AG04450 (cell line): Measurements from ENCODE around the gene DRD4. TPM values are rescaled to one million over a fixed set of nuclear protein-coding genes. Genes with fewer than 3 reads are reported as not detected.

Experiments
- CTCF ChIA-PET: fragments of 300-600, 350-600 bp; formaldehyde crosslinking; extraction: SDS; loops from one replicate; lab custom pipeline; 2022; ENCODE audit warnings: antibody characterized with exemption, inconsistent platforms; lab: Charles Lee
- POLR2A ChIA-PET: fragments of 350-600 bp; formaldehyde crosslinking; extraction: SDS; loops from one replicate; lab custom pipeline; 2021; ENCODE audit warnings: antibody characterized with exemption, inconsistent platforms; lab: Yijun Ruan, JAX
- DNase-seq: peaks from one replicate; pipeline ENCODE4 v3.0.0-alpha.2; 2011; ENCODE audit warnings: low read depth, low spot score
- H3K27ac ChIP-seq: one replicate; pipeline ENCODE4 v1.5.1; 2012; ENCODE audit warnings: low read depth, low read length, control low read depth
- H3K27me3 ChIP-seq: one replicate; pipeline ENCODE4 v1.6.0; 2012; ENCODE audit warnings: low read length; ENCODE audit not compliant: control insufficient read depth, insufficient read depth
- H3K4me3 ChIP-seq: 2 replicates; pipeline ENCODE4 v1.5.1; 2011; ENCODE audit warnings: mild to moderate bottlenecking, low read depth, low read length, control low read depth
- H3K9me3 ChIP-seq: 2 replicates; pipeline ENCODE4 v1.5.1; 2012; ENCODE audit warnings: low read length; ENCODE audit not compliant: control insufficient read depth, insufficient read depth
- CTCF ChIP-seq: IDR thresholded peaks from 2 replicates; pipeline ENCODE4 v1.5.1; 2011; ENCODE audit warnings: low read depth, low read length, control low read depth, inconsistent platforms
- polyA plus RNA-seq: library from polyadenylated mRNA; depleted of rRNA; stranded (reverse); fragments of >200 nt; gene quantifications from 2 replicates; pipeline ENCODE4 v1.2.3, GENCODE V29; 2011

DRD4 gene
- polyA plus RNA-seq, 1 experiment = 0.05 TPM

- Histone ChIP-seq H3K9me3 (no peaks in the 10 kb centered on the region; the same call in 1 of the 2 replicates), H3K27me3 (no peaks in the 10 kb centered on the region), H3K27ac (no peak overlapping the region), H3K4me3 (no peak overlapping the region)
- CTCF ChIA-PET = no interaction called here
- no peak for DNase-seq
- POLR2A ChIA-PET = interaction anchor here (0.7 kb wide), 1 partner anchor 303 kb away, joined by 3 read pairs; no protein-coding TSS in a partner anchor
- no peak for TF ChIP-seq CTCF
Observed at GRCh38 chr11:617912-618682, 19.0 kb upstream of the DRD4 start.

GRCh38 chr11:618856-619627, 18.0 kb upstream of the DRD4 start:
- CTCF ChIA-PET = no interaction called here
- POLR2A ChIA-PET = no interaction called here

GRCh38 chr11:619628-620050, 17.4 kb upstream of the DRD4 start:
- no peak for TF ChIP-seq CTCF
- Histone ChIP-seq H3K27ac (no peak overlapping the region), H3K9me3 (no peaks in the 10 kb centered on the region; the same call in 1 of the 2 replicates), H3K4me3 (no peak overlapping the region), H3K27me3 (no peaks in the 10 kb centered on the region)
- ChIA-PET CTCF (no interaction called here), POLR2A (no interaction called here)
- no peak for DNase-seq

More at GRCh38 chr11:618856-619627, 18.0 kb upstream of the DRD4 start:
- Histone ChIP-seq H3K9me3 (no peaks in the 10 kb centered on the region; the same call in 1 of the 2 replicates), H3K4me3 (no peak overlapping the region), H3K27ac (no peak overlapping the region), H3K27me3 (no peaks in the 10 kb centered on the region)
- DNase-seq = no peak
- no peak for TF ChIP-seq CTCF

GRCh38 chr11:620201-620600, 16.9 kb upstream of the DRD4 start:
- CTCF ChIA-PET = no interaction called here
- H3K4me3 ChIP-seq = no peak overlapping the region
- no peak for DNase-seq
- TF ChIP-seq CTCF = no peak
- no peaks in the 10 kb centered on the region; the same call in 1 of the 2 replicates for H3K9me3 ChIP-seq
- POLR2A ChIA-PET = no interaction called here
- H3K27ac ChIP-seq = no peak overlapping the region
- no peaks in the 10 kb centered on the region for H3K27me3 ChIP-seq
